ENCODE data around the gene SLC35F4.

DNA sequence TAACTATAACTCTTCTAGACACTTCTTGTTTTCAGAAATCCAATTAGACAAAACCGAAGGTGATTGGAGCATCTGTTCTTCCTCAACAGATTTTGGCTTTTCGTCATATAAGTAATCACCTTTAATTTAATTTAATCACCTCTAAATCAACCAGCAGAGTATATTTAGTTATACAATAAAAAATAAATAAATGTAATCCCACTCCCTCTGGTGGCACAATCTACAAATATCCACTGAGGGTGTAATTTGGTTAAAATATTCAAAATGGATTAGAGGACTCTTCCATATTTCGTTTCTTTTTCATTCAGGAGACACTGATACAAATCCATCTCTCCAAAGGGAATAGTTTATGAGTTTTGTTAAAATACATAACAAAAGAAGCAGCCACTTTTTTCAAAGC, 18.3 kb upstream of the SLC35F4 start:
- TF ChIP-seq CTCF (IDR thresholded peaks at IDR 0.05; ENCODE audit: low read length) (0 out of 2 replicates have a peak, but pooled peaks have one; percentile 3), EZH2 (optimal IDR thresholded peaks at IDR 0.05; ENCODE audit: low read depth, low read length) (no peak), EZH2phosphoT487 (IDR thresholded peaks at IDR 0.05; ENCODE audit: low read length) (no peak)

All from MM.1S (cell line).